Astrocyte of the spinal cord (primary cell): Measurements from ENCODE around the gene CYLD.

Experiments used
- DNase-seq: peaks from one replicate; pipeline ENCODE4 v3.0.0; 2011; ENCODE audit warnings: low read depth, low spot score
- H3K4me3 ChIP-seq: 2 replicates; pipeline ENCODE4 v1.5.1; 2011; ENCODE audit warnings: low read depth, mild to moderate bottlenecking, low read length, moderate library complexity
- CTCF ChIP-seq: IDR thresholded peaks from 2 replicates; pipeline ENCODE4 v1.5.1; 2012; ENCODE audit warnings: low read depth, mild to moderate bottlenecking, low read length, inconsistent platforms
- in situ Hi-C: cut with HindIII; loops from 2 replicates; pipeline ENCODE4 v1.10.0; 2017; ENCODE audit warnings: low sequenced_read_pairs

The CYLD gene

GRCh38 chr16:50731130-50731988 lies 10.5 kb upstream of the CYLD start:
- H3K4me3 ChIP-seq: no peak overlapping the region
- in situ Hi-C loops: no loop called here
- no peak for DNase-seq
- TF ChIP-seq CTCF: no peak

- no peak for DNase-seq
- no peak overlapping the region for H3K4me3 ChIP-seq
- no peak for TF ChIP-seq CTCF
- in situ Hi-C loops: no loop called here
Observed at GRCh38 chr16:50731989-50732832, 9.7 kb upstream of the CYLD start.

GRCh38 chr16:50733468-50733867 lies 8.4 kb upstream of the CYLD start:
- no peak overlapping the region for H3K4me3 ChIP-seq
- no peak for TF ChIP-seq CTCF
- DNase-seq: no peak
- in situ Hi-C loops: no loop called here

- no peak for DNase-seq
Observed at GRCh38 chr16:50735629-50736122, 6.2 kb upstream of the CYLD start.

GRCh38 chr16:50736448-50736847 lies 5.4 kb upstream of the CYLD start:
- in situ Hi-C loops: no loop called here
- no peak overlapping the region for H3K4me3 ChIP-seq
- no peak for TF ChIP-seq CTCF
- no peak for DNase-seq

More at GRCh38 chr16:50735629-50736122, 6.2 kb upstream of the CYLD start:
- H3K4me3 ChIP-seq: no peak overlapping the region
- in situ Hi-C loops: no loop called here
- no peak for TF ChIP-seq CTCF

- no peak for TF ChIP-seq CTCF
- in situ Hi-C loops: no loop called here
- H3K4me3 ChIP-seq: no peak overlapping the region
- no peak for DNase-seq
Observed at GRCh38 chr16:50737420-50737959, 4.4 kb upstream of the CYLD start.
